Stimulated activated CD8-positive, alpha-beta memory T cell treated with anti-CD3 and anti-CD28 coated beads, Interleukin-12 subunit alpha, Interleukin-12 subunit beta, amount 100 ng/mL, for 24 hours (primary cell): ENCODE measurements around the gene XYLT1.

ENCODE experiments used
- DNase-seq: peaks from one replicate; pipeline ENCODE4 v3.0.0-alpha.2; 2020; ENCODE audit errors: extremely low read depth

XYLT1 gene

GRCh38 chr16:17259751-17260270 lies 210.9 kb downstream of the XYLT1 start:
- DNase-seq, result no peak

- no peak for DNase-seq
Observed at GRCh38 chr16:17258848-17259713, 211.7 kb downstream of the XYLT1 start.

- DNase-seq, result no peak
Observed at GRCh38 chr16:17258077-17258599, 212.6 kb downstream of the XYLT1 start.

- DNase-seq, result no peak
Observed at GRCh38 chr16:17257426-17258023, 213.2 kb downstream of the XYLT1 start.

GRCh38 chr16:17252701-17253100 lies 218.1 kb downstream of the XYLT1 start:
- DNase-seq, result no peak

- DNase-seq, result no peak
Observed at GRCh38 chr16:17252064-17252463, 218.7 kb downstream of the XYLT1 start.

GRCh38 chr16:17251496-17251895 lies 219.3 kb downstream of the XYLT1 start:
- no peak for DNase-seq

GRCh38 chr16:17246974-17247732 lies 223.6 kb downstream of the XYLT1 start:
- no peak for DNase-seq

- DNase-seq, result no peak
Observed at GRCh38 chr16:17246268-17246885, 224.4 kb downstream of the XYLT1 start.

GRCh38 chr16:17245776-17246175 lies 225.0 kb downstream of the XYLT1 start:
- DNase-seq, result no peak

- no peak for DNase-seq
Observed at GRCh38 chr16:17244872-17245551, 225.7 kb downstream of the XYLT1 start.

GRCh38 chr16:17241264-17241835 lies 229.4 kb downstream of the XYLT1 start:
- DNase-seq, result no peak

- no peak for DNase-seq
Observed at GRCh38 chr16:17238285-17239028, 232.3 kb downstream of the XYLT1 start.

- no peak for DNase-seq
Observed at GRCh38 chr16:17237350-17237944, 233.3 kb downstream of the XYLT1 start.

GRCh38 chr16:17235147-17235815 lies 235.5 kb downstream of the XYLT1 start:
- no peak for DNase-seq

- no peak for DNase-seq
Observed at GRCh38 chr16:17233318-17234002, 237.3 kb downstream of the XYLT1 start.

- DNase-seq, result no peak
Observed at GRCh38 chr16:17232487-17232886, 238.3 kb downstream of the XYLT1 start.

- no peak for DNase-seq
Observed at GRCh38 chr16:17231972-17232371, 238.8 kb downstream of the XYLT1 start.
